GM20431 (cell line): ENCODE data around the gene PAPOLA.
"Not testable (repeated sequence)": the region's sequence is repeated elsewhere in the genome, so short reads cannot be mapped to it uniquely, and the experiment has no call there.

Experiments used
- in situ Hi-C: fragments of 300-500 bp; cut with MseI, MboI; formaldehyde crosslinking; loops from one replicate; pipeline ENCODE4 v1.15.0; 2020; ENCODE audit warnings: low sequenced_read_pairs; ENCODE audit not compliant: unreplicated experiment

PAPOLA gene

GRCh38 chr14:96501217-96501739 is 904 bp upstream of the PAPOLA start:
- in situ Hi-C loops = no loop called here

DNA sequence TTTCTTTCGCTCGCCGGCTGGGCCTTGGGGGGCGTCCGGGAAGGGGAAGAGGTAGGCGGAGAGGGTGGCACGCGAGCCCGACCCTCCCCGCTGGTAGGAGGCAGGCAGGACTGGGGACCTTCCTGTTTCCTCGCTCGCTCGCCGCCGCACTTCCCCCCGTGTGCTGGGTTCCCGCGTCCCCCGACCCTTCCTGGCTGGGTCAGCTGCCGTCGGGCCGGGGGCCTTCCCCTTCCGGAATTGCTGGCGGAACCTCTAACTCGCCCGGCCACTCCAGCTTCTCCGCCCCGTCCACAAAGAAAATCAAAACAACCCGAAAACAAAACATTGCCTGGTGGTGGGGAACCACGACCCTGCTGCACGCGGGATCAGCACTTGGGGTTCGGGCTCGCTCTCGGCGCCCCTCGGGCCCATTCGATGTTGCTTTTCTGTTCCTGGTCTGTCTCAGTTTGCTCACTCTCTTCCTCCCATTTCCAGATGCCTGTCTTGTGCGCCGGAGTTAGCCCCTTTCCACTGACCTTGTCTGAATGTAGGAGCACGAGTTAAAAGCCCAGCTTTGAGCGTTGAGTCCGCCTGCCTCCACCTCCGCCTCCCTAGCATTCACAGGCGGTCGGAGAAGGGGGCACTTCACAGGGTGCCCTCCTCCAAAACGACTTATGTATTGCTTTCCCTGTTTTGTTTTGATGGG is 581 bp downstream of the PAPOLA start:
- in situ Hi-C loops = no loop called here

- in situ Hi-C loops = no loop called here
Observed at GRCh38 chr14:96503306-96503679, 1.1 kb downstream of the PAPOLA start.

DNA sequence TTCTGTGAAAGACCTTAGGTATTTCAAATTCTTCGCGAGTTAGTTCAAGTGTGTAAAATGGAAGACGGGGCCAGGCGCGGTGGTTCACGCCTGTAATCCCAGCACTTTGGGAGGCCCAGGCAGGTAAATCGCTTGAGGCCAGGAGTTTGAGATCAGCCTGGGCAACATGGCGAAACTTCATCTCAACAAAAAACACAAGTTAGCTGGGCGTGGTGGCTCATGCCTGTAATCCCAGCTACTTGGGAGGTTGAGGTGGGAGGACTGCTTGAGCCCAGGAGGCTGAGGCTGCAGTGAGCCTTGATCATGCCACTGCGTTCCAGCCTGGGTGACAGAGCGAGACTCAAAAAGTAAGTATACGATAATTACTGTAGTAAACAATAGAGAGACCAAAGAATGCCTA is 2.2 kb downstream of the PAPOLA start:
- in situ Hi-C loops = not testable (repeated sequence)

DNA sequence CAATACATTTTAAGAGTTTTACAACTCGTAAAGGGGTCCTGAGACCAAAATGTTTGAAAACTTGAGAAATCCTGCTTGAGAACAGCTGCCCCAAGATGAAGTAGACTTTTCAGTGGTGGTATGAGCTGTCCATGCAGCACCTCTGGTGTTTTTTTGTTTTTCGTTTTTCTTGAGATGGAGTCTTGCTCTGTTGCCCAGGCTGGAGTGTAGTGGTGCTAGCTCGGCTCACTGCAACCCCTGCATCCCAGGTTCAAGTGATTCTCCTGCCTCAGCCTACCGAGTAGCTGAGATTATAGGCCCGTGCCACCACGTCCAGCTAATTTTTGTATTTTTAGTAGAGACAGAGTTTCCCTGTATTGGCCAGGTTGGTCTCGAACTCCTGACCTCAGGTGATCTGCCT is 5.5 kb downstream of the PAPOLA start:
- in situ Hi-C loops = no loop called here

GRCh38 chr14:96508900-96509299 is 6.7 kb downstream of the PAPOLA start:
- in situ Hi-C loops = no loop called here

DNA sequence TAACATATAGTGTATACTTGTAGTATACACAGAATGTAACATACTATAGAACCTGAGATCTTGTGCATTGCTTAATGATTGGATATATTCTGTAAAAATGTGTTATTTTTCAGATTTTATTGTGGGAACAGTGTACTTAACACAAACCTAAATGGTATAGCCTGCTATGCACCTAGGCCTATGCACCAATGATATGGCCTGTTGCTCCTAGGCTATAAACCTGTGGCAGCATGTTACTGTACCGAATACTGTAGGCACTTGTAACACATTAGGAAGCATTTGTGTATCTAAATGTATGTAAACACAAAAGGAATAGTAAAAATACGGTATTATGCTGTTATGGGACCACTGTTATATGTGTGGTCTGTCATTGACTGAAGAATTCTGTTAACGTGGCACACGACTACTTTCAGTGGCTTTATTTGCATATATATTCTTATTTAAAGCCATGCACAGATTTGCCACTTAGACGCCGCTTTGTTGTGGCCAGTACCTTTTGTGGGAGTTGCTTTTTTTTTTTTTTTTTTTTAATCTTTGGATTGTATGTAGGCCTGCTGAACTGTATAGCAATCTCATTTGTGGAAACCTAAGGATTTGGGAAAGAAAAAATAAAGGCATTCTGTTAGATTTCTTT is 7.4 kb downstream of the PAPOLA start:
- in situ Hi-C loops = no loop called here

DNA sequence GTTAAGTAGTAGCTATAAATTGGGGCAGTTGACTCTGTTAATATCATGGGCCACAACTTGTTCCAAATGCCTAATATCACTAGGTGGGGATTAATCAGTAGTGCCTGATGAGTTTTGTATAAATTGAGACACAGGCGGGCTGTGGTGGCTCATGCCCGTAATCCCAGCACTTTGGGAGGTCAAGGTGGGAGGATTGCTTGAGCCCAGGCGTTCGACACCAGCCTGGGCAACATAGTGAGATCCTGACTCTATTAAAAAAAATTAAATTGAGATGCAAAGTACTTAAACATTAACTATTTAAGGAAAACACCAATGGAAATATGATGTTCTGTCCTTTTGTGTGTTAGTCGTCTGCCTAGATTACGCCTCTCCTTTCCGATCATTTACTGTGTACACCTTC is 9.0 kb downstream of the PAPOLA start:
- in situ Hi-C loops = no loop called here

DNA sequence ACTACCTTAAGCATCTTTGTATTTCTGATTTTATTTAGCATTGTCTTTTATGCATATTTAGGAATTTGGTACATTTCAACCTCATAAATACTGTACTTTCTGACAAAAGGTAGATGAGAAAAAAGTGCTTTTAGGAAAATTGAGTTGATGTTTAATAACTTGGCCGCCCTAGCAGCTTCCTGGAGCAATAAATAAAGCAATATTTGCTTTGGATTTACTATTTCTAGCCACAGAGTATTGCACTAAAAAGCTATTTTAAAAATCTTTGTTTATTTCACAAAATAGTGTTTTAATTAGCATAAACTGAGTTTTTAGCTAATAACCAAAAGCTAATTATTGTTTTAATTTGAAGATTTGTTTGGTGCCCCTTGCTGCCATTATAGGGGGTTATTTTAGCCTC is 9.5 kb downstream of the PAPOLA start:
- in situ Hi-C loops = no loop called here

DNA sequence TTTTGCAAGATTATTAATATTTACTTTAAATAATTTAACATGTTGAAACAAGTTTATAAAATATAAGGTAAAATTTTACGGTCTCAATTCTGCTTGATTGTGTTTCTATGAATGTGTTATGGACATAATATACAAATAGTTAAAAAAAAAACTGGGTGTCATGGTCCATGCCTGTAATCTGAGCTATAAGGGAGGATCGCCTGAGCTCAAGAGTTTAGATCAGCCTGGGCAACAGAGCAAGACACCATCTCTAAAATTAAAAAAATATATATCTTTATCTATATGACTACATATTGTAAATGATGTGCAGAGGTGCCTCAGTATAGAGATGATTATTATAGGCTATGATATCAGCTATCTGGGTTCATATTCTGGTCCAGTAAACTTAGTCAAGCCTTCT is 9.9 kb downstream of the PAPOLA start:
- in situ Hi-C loops = no loop called here

DNA sequence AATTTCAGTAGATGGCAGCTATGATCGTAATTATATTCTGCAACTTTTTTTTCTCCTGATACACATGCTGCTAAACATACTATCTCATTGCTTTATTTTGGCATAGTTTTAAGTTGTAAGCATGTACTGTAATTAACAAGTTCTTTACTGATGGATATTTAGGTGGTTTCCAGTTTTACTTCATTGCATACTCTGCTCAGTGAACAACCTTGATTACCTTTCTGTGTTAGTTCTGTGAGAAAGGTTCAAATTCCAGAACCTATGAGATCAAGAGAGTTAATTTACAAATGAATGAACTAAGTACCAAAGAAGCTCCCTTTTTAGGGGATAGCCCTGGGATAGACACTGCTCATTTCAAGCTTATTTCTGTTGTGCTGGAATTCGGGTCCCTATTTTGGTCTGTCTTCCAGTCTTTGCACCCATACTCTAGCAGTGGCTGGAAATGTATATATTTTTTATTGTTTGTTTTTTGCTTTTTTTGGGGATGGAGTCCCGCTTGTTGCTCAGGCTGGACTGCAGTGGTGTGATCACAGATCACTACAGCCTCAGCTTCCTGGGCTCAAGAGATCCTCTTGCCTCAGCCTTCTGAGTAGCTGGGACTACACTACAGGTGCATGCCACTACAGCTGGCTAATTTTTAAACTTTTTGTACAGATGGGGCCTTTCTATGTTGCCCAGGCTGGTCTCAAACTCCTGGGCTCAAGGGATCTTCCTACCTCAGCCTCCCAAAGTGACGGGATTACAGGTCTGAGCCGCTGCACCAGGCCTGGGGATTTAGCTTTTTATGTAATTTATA is 10.6 kb downstream of the PAPOLA start:
- in situ Hi-C loops = no loop called here

DNA sequence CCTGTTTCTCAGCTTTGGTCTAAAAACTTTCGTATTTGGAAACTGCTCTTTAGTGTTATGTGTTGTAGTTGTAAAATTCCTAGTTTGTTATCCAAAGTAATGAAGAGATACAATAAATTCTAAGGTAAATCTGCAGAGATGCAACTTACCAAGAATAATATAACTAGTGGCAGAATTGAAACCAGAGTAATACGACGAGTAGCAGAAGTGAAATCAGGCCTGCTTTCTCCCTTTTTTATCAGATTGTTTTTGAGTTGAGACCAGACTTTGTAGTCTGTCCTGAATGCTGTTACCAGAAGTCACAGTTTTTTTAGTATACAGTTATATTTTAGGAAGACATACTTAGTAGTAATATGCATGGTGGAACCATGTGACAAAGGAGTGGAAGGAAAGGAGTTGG is 12.5 kb downstream of the PAPOLA start:
- in situ Hi-C loops = no loop called here

GRCh38 chr14:96515731-96516130 is 13.5 kb downstream of the PAPOLA start:
- in situ Hi-C loops = no loop called here

- in situ Hi-C loops = no loop called here
Observed at GRCh38 chr14:96516351-96516750, 14.2 kb downstream of the PAPOLA start.

DNA sequence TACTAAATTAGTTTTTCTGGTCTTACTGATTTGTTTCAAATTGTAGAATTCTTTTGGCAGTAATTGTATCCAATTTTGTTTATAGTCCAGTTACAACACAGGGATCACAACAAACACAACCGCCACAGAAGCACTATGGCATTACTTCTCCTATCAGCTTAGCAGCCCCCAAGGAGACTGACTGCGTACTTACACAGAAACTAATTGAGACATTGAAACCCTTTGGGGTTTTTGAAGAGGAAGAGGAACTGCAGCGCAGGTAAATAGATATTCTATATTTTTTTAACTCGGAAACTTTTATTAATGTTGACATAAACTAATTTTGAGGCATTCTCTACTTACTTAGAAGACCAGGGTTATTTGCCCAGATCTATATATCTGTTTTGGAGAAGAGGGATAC is 17.8 kb downstream of the PAPOLA start:
- in situ Hi-C loops = no loop called here

- in situ Hi-C loops = no loop called here
Observed at GRCh38 chr14:96525452-96525851, 23.3 kb downstream of the PAPOLA start.

DNA sequence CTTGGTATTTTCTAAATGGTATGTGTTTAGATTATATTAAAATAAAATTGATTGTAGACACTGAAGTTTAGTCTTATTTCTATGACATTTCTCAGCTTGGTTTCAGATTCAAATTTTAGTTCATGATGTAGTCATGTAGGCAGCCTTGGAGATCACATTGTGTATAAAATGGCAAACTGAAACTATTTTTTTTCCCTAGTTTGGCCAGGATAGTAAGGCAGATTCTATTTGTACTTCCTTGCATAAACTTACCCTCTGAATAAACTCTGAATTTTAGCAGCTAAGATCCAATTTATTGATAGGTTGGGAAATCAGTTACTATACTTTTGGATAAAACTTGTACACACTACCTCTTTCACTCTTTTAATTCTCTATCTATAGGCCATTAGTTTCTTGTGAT is 30.4 kb downstream of the PAPOLA start:
- in situ Hi-C loops = no loop called here

- in situ Hi-C loops = no loop called here
Observed at GRCh38 chr14:96536807-96537206, 34.6 kb downstream of the PAPOLA start.

DNA sequence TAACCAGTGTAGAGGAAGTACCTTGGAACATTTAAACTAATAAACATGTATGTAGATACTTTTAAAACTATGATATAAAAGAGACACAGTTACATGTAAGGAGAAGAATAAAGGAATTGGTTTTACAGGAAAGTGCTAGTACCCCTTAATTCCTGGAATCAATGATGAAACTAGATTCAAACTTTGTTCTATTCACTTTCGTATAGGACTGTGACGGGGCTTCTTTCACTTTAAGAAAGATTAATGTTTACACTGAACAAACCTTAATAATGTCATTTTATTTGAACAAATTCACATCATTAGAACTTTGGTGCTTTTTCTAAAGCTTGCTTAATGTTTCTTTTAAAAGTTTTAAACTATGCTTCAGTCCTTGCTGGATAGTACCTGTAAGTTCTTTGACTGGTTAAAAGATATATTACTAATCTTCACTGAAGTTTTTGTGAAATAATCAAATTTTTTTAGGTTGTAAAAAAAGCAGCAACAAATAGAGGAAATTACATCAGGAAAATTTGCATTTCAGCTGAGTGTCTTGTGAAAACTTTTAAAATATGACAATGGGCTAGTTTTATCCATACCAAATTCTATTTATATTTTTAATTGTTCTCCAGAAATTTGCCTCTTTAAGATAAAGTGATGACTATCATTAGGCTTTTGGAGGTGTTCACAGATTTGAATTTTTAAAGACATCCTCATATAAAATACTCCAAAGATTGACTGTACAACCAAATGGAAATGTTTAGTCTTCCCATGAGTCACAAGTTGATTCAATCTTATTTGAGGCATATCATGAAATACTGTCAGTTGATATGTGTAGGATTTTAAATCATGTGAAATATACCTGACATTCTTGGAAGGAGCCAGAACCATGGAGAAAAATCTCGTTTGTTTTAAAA is 36.2 kb downstream of the PAPOLA start:
- in situ Hi-C loops = no loop called here

GRCh38 chr14:96538990-96539317 is 36.8 kb downstream of the PAPOLA start:
- in situ Hi-C loops = no loop called here
